ENCODE data around the gene ABCD3. TPM values are rescaled to one million over a fixed set of nuclear protein-coding genes. Genes with fewer than 3 reads are reported as not detected.

ABCD3 gene
- total and polyA plus RNA-seq, 2 of the 13 experiments (the other 11 are each of a cell fraction or from before 2014, with no cell fraction given) = 27.5 to 166 TPM

DNA sequence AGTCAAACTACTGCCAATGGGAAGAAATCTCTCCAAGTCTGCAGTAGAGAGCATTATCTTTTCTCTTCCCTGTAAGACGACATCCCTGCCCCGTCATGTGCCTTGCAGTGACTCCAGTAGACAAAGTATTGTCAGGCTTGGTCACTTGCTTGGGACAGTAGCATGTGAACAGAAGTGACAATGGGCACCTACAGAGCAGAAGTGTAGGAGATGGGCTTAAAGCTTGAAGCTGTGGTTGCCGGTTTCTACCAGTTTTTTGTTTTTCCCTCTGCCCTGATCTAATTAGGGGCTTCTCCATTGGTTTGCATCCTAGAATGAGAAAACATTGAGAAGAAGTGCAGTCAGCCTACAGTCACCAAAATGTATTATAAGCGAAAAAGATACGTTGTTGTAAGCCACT lies 110.6 kb downstream of the ABCD3 start:
- Histone ChIP-seq H3K4me3 (replicated peaks in 1 of 3; ENCODE audit: insufficient read depth in 1 of 3, low read depth in 2 of 3, low read length in 3 of 3) (no peak overlapping the region), H3K36me3 (replicated peaks in 1 of 2; ENCODE audit: control insufficient read depth in 1 of 2, insufficient read depth in 2 of 2, low read length in 2 of 2) (peaks cover 5 to 10% of the 10 kb centered on the region in 2 experiments; a peak in 4 of 5 replicates), H3K9ac (ENCODE audit: insufficient read depth, low read depth, low read length) (no peak overlapping the region), H3K79me2 (ENCODE audit: insufficient read depth, low read length) (no peaks in the 10 kb centered on the region), H3K4me1 (ENCODE audit: insufficient read depth, low read length) (no peaks in the 10 kb centered on the region), H3K27ac (ENCODE audit: extremely low read length, insufficient read depth, low read length) (no peak overlapping the region), H4K20me1 (ENCODE audit: insufficient read depth, low read length) (no peaks in the 10 kb centered on the region), H3K9me3 (ENCODE audit: low read length) (no peaks in the 10 kb centered on the region), H3K4me2 (ENCODE audit: low read depth, low read length) (no peak overlapping the region), H2AFZ (ENCODE audit: low read length) (no peak overlapping the region), H3K27me3 (ENCODE audit: control insufficient read depth in 1 of 2, insufficient read depth in 2 of 2, low read length in 2 of 2) (no peaks in the 10 kb centered on the region)
- POLR2A ChIA-PET = no interaction called here
- FAIRE-seq = no peak
- CTCF ChIA-PET (ENCODE audit: low intra/inter-chr PET ratio, low total read pairs) = interaction anchor here (0.7 kb wide), 1 partner anchor 277 kb away, joined by 3 read pairs; no protein-coding TSS in a partner anchor
- no peak for ATAC-seq
- DNase-seq (ENCODE audit: low spot score) = no peak
- in situ Hi-C loops (cut with HindIII; ENCODE audit: extremely low pct_ligation_motif_present, low pct_unique_long_range_greater_than_20kb) (loop anchor here (25.0 kb wide), 1 partner anchor 508 kb away; no protein-coding TSS in a partner anchor), intact Hi-C loops (cut with micrococcal nuclease; ENCODE audit: unreplicated experiment) (no loop called here)
- no TSS peak for BruUV-seq (replicated peaks)
- WGBS (ENCODE audit: low lambda C conversion rate) = 97% methylated on average over 5 of the region's 5 CpGs
- TF ChIP-seq ISX (CRISPR knock-in tag; conservative IDR thresholded peaks at IDR 0.05) (no peak), FOXK2 (IDR thresholded peaks at IDR 0.05) (no peak), ZNF703 (CRISPR knock-in tag; IDR thresholded peaks at IDR 0.05; ENCODE audit: borderline replicate concordance) (no peak), TOPORS (CRISPR knock-in tag; IDR thresholded peaks at IDR 0.05) (no peak), ZNF260 (CRISPR knock-in tag; IDR thresholded peaks at IDR 0.05; ENCODE audit: borderline replicate concordance, low read depth) (no peak), ZNF713 (CRISPR knock-in tag; IDR thresholded peaks at IDR 0.05) (no peak), ZNF570 (CRISPR knock-in tag; IDR thresholded peaks at IDR 0.05; ENCODE audit: borderline replicate concordance) (no peak), ZNF256 (CRISPR knock-in tag; conservative IDR thresholded peaks at IDR 0.05) (no peak), PPARG (CRISPR knock-in tag; conservative IDR thresholded peaks at IDR 0.05) (no peak), ZNF354B (CRISPR knock-in tag; IDR thresholded peaks at IDR 0.05) (no peak), ZNF672 (CRISPR knock-in tag; IDR thresholded peaks at IDR 0.05) (no peak), ZNF331 (CRISPR knock-in tag; IDR thresholded peaks at IDR 0.05) (no peak)
- TF ChIP-seq, protein P1, sequence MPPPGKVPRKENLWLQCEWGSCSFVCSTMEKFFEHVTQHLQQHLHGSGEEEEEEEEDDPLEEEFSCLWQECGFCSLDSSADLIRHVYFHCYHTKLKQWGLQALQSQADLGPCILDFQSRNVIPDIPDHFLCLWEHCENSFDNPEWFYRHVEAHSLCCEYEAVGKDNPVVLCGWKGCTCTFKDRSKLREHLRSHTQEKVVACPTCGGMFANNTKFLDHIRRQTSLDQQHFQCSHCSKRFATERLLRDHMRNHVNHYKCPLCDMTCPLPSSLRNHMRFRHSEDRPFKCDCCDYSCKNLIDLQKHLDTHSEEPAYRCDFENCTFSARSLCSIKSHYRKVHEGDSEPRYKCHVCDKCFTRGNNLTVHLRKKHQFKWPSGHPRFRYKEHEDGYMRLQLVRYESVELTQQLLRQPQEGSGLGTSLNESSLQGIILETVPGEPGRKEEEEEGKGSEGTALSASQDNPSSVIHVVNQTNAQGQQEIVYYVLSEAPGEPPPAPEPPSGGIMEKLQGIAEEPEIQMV (CRISPR knock-in tag; IDR thresholded peaks at IDR 0.05; ENCODE audit: low read depth) = no peak
- TF ChIP-seq, protein P2, sequence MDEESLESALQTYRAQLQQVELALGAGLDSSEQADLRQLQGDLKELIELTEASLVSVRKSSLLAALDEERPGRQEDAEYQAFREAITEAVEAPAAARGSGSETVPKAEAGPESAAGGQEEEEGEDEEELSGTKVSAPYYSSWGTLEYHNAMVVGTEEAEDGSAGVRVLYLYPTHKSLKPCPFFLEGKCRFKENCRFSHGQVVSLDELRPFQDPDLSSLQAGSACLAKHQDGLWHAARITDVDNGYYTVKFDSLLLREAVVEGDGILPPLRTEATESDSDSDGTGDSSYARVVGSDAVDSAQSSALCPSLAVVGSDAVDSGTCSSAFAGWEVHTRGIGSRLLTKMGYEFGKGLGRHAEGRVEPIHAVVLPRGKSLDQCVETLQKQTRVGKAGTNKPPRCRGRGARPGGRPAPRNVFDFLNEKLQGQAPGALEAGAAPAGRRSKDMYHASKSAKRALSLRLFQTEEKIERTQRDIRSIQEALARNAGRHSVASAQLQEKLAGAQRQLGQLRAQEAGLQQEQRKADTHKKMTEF (CRISPR knock-in tag; IDR thresholded peaks at IDR 0.05) = no peak
- TF ChIP-seq, protein P3, sequence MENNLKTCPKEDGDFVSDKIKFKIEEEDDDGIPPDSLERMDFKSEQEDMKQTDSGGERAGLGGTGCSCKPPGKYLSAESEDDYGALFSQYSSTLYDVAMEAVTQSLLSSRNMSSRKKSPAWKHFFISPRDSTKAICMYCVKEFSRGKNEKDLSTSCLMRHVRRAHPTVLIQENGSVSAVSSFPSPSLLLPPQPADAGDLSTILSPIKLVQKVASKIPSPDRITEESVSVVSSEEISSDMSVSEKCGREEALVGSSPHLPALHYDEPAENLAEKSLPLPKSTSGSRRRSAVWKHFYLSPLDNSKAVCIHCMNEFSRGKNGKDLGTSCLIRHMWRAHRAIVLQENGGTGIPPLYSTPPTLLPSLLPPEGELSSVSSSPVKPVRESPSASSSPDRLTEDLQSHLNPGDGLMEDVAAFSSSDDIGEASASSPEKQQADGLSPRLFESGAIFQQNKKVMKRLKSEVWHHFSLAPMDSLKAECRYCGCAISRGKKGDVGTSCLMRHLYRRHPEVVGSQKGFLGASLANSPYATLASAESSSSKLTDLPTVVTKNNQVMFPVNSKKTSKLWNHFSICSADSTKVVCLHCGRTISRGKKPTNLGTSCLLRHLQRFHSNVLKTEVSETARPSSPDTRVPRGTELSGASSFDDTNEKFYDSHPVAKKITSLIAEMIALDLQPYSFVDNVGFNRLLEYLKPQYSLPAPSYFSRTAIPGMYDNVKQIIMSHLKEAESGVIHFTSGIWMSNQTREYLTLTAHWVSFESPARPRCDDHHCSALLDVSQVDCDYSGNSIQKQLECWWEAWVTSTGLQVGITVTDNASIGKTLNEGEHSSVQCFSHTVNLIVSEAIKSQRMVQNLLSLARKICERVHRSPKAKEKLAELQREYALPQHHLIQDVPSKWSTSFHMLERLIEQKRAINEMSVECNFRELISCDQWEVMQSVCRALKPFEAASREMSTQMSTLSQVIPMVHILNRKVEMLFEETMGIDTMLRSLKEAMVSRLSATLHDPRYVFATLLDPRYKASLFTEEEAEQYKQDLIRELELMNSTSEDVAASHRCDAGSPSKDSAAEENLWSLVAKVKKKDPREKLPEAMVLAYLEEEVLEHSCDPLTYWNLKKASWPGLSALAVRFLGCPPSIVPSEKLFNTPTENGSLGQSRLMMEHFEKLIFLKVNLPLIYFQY (CRISPR knock-in tag; IDR thresholded peaks at IDR 0.05; ENCODE audit: borderline replicate concordance) = no peak
- TF ChIP-seq, protein P4, sequence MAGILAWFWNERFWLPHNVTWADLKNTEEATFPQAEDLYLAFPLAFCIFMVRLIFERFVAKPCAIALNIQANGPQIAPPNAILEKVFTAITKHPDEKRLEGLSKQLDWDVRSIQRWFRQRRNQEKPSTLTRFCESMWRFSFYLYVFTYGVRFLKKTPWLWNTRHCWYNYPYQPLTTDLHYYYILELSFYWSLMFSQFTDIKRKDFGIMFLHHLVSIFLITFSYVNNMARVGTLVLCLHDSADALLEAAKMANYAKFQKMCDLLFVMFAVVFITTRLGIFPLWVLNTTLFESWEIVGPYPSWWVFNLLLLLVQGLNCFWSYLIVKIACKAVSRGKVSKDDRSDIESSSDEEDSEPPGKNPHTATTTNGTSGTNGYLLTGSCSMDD (CRISPR knock-in tag; IDR thresholded peaks at IDR 0.05) = no peak
- TF ChIP-seq, protein P5, sequence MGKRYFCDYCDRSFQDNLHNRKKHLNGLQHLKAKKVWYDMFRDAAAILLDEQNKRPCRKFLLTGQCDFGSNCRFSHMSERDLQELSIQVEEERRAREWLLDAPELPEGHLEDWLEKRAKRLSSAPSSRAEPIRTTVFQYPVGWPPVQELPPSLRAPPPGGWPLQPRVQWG (CRISPR knock-in tag; IDR thresholded peaks at IDR 0.05; ENCODE audit: borderline replicate concordance, low read depth) = no peak

Data from HepG2 (cell line).